Adrenal gland (tissue), 12 donors: Measurements from ENCODE around the gene PPP3CA. TPM values are rescaled to one million over a fixed set of nuclear protein-coding genes. Genes with fewer than 3 reads are reported as not detected.

Source experiments
- DNase-seq, 7 donors: peaks; one replicate each; pipeline ENCODE4 v3.0.0-alpha.2; 2019 to 2020
- H3K27ac ChIP-seq, 5 donors: fragments of 200-600 bp; sonication (generic) in 4 of 5; 1 replicate in 3 of 5; 2 replicates in 2 of 5; pipeline versions ENCODE4 v1.5.1 to v1.8.0; 2016 to 2020; ENCODE audit warnings: mild to moderate bottlenecking in 1 of 5
- H3K27me3 ChIP-seq: fragments of 200-600 bp; 2 replicates; pipeline ENCODE4 v1.8.0; 2021
- H3K36me3 ChIP-seq, 2 donors: fragments of 200-600 bp; replicated peaks in 1 of 2; 1 replicate in 1 of 2; 2 replicates in 1 of 2; pipeline versions ENCODE4 v1.5.1 to v1.8.0; 2018 to 2022
- H3K4me1 ChIP-seq, 2 donors: fragments of 200-600 bp; replicated peaks in 1 of 2; 1 replicate in 1 of 2; 2 replicates in 1 of 2; pipeline versions ENCODE4 v1.5.1 to v1.8.0; 2018 to 2021
- H3K4me3 ChIP-seq, 4 donors: fragments of 200-600 bp; sonication (generic) in 3 of 4; one replicate each; pipeline ENCODE4 v1.5.1; 2016 to 2018
- H3K9me3 ChIP-seq, 3 donors: fragments of 200-600 bp; sonication (generic) in 1 of 3; replicated peaks in 1 of 3; 1 replicate in 2 of 3; 2 replicates in 1 of 3; pipeline versions ENCODE4 v1.5.1 to v1.8.0; 2016 to 2021
- CTCF ChIP-seq, 6 experiments: fragments of 450-650 bp in 4 of 6; fragments of 200-600 bp in 2 of 6; sonication (generic) in 1 of 6; IDR thresholded peaks; 1 replicate in 5 of 6; 2 replicates in 1 of 6; pipeline versions ENCODE4 v1.5.1 to v1.8.0; 2016 to 2021; ENCODE audit warnings: antibody characterized with exemption in 6 of 6, mild to moderate bottlenecking in 2 of 6, moderate library complexity in 1 of 6
- POLR2A ChIP-seq, 2 donors: fragments of 450-650 bp; IDR thresholded peaks; one replicate each; pipeline ENCODE4 v1.6.1; 2017; ENCODE audit warnings: antibody characterized with exemption in 2 of 2, mild to moderate bottlenecking in 2 of 2, moderate library complexity in 1 of 2
- WGBS, 4 donors: extraction: QIAGEN DNeasy Blood & Tissue Kit in 2 of 4; methylation state at CpG; one replicate each; pipeline versions ENCODE4 v1.1.5 to v1.1.7; 2013 to 2017; 5-methylcytosine and 5-hydroxymethylcytosine counted together
- intact Hi-C, 2 donors: fragments of 100-400 bp; cut with DNase I; formaldehyde crosslinking; loops; one replicate each; pipeline versions ENCODE4 v1.14.1 to v1.15.0; 2022 to 2023
- polyA plus RNA-seq, 3 donors: library from polyadenylated mRNA; stranded (reverse); fragments of 200-250 nt in 2 of 3; fragments of 350-450 nt in 1 of 3; fragmentation: Illumina TruSeq in 1 of 3; extraction: RNeasy Lipid Tissue Mini Kit (QIAGEN cat#74804) in 1 of 3; gene quantifications; one replicate each; pipeline ENCODE4 v1.2.3, GENCODE V29; 2013 to 2014
- total RNA-seq, 9 donors: library from RNA; depleted of rRNA in 4 of 9; stranded (reverse); fragments of >200 nt in 4 of 9; fragments of 120-200 nt in 1 of 9; fragmentation: NEBNext Ultra II Directional in 1 of 9; extraction: Animal tissue kit (Norgen Biotek cat#: 25700) in 1 of 9; gene quantifications; one replicate each; pipeline versions ENCODE4 v1.1.0 to v1.2.4, GENCODE V29; 2013 to 2023
- donor health status: healthy with polysubstance abuse.
- donor health status: Bipolar disorder and iron deficiency.
- donor health status: DM: yes; HTN: yes; CAD: no.
- donor health status: DM: no; HTN: no; CAD: no.
- donor health status: DM: no; HTN: no; CAD: no.
- donor health status: DM: yes; HTN: yes; CAD: no.

The PPP3CA gene
- total and polyA plus RNA-seq, 12 donors = 13.8 to 138 (median 43.8) TPM

DNA sequence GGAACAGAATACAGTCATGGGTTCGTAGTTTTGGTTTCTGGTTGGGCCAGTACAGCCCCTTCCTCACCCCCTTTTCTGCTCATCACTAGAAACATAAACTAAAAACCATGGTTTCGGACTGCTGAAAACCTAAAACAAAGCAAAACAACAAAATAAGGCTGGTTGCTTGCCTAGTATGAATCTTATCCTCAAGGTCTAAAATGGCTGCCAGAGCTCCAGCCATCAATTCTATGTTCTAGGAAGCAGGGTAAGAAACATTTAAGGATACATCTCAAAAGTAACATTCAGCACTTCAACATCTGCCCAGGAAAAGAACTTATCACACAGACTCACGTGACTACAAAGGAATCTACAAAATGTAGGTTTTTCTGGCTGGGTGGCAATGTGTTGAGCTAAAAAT is 31.5 kb downstream of the PPP3CA start:
- no peaks in the 10 kb centered on the region for H3K36me3 ChIP-seq
- peaks cover 0 to 7% (median 6%) of the 10 kb centered on the region in 3 donors for H3K9me3 ChIP-seq
- DNase-seq = no peak
- H3K4me1 ChIP-seq = peaks cover 0 to 6% of the 10 kb centered on the region in 2 donors
- TF ChIP-seq POLR2A (IDR thresholded peaks at IDR 0.05) = no peak
- TF ChIP-seq CTCF (IDR thresholded peaks at IDR 0.05) = no peak
- H3K4me3 ChIP-seq = no peak overlapping the region
- WGBS, 4 donors = 96 to 99% (median 97%) methylated on average over 3 of the region's 3 CpGs
- H3K27ac ChIP-seq = no peak overlapping the region
- H3K27me3 ChIP-seq = no peaks in the 10 kb centered on the region
- intact Hi-C loops = no loop called here

GRCh38 chr4:101315041-101315440 is 32.3 kb downstream of the PPP3CA start:
- Histone ChIP-seq H3K27ac (no peak overlapping the region), H3K36me3 (no peaks in the 10 kb centered on the region), H3K9me3 (peaks cover 0 to 7% (median 6%) of the 10 kb centered on the region in 3 donors), H3K4me1 (peaks cover 0 to 6% of the 10 kb centered on the region in 2 donors), H3K4me3 (no peak overlapping the region), H3K27me3 (no peaks in the 10 kb centered on the region)
- no peak for DNase-seq
- WGBS, 4 donors = 86 to 97% (median 93%) methylated on average over 2 of the region's 2 CpGs
- intact Hi-C loops = no loop called here
- no peak for TF ChIP-seq POLR2A (IDR thresholded peaks at IDR 0.05)
- no peak for TF ChIP-seq CTCF (IDR thresholded peaks at IDR 0.05)

DNA sequence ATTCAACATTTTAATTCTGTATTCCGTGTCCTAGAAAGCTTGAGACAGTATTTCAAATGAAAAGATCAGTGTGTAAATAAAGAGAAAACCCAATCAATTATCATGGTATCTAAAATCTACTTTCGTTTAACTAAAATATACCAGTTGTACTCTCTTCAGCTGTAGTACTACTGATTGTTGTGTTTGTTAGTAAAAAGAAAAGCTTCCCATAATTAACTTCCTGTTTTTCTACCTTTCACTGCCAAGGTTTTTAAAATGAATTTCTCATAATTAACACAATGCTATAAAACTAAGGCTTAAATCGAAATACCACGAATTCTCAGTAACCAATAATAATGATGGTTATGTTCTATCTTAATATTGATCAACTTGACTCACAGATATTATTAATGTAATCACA is 37.4 kb downstream of the PPP3CA start:
- Histone ChIP-seq H3K27ac (no peak overlapping the region), H3K4me3 (no peak overlapping the region), H3K4me1 (peaks cover 7 to 32% of the 10 kb centered on the region in 2 donors), H3K9me3 (no peaks in the 10 kb centered on the region), H3K27me3 (no peaks in the 10 kb centered on the region), H3K36me3 (no peaks in the 10 kb centered on the region)
- TF ChIP-seq CTCF (IDR thresholded peaks at IDR 0.05) = no peak
- no peak for TF ChIP-seq POLR2A (IDR thresholded peaks at IDR 0.05)
- DNase-seq = no peak
- WGBS, 4 donors = 77 to 88% (median 83%) methylated on average over 4 of the region's 4 CpGs
- intact Hi-C loops = no loop called here

- intact Hi-C loops = no loop called here
- Histone ChIP-seq H3K27me3 (no peaks in the 10 kb centered on the region), H3K4me3 (no peak overlapping the region), H3K36me3 (no peaks in the 10 kb centered on the region), H3K27ac (no peak overlapping the region), H3K9me3 (no peaks in the 10 kb centered on the region), H3K4me1 (peaks cover 7 to 39% of the 10 kb centered on the region in 2 donors)
- TF ChIP-seq CTCF (IDR thresholded peaks at IDR 0.05) (no peak), POLR2A (IDR thresholded peaks at IDR 0.05) (no peak)
- WGBS, 4 donors = 91 to 96% (median 93%) methylated on average over 2 of the region's 2 CpGs
- no peak for DNase-seq
Measured at GRCh38 chr4:101307899-101308298, 39.4 kb downstream of the PPP3CA start.
